ENCODE results near the gene LHB. TPM values are rescaled to one million over a fixed set of nuclear protein-coding genes. Genes with fewer than 3 reads are reported as not detected.

The LHB gene
- total RNA-seq, 1 donor from 2014 or later: 0.48 TPM

GRCh38 chr19:49061445-49061844 lies 44.6 kb upstream of the LHB start:
- no peak overlapping the region for H3K9ac ChIP-seq (ENCODE audit: low read length)
- H3K36me3 ChIP-seq (ENCODE audit: insufficient read depth, low read length): no peaks in the 10 kb centered on the region
- no peak overlapping the region for H3K4me2 ChIP-seq (ENCODE audit: low read length)
- H2AFZ ChIP-seq (ENCODE audit: low read depth, low read length): no peak overlapping the region
- peaks cover 59% of the 10 kb centered on the region for H4K20me1 ChIP-seq (ENCODE audit: insufficient read depth, low read length)
- H3K27ac ChIP-seq (ENCODE audit: low read depth, low read length): no peak overlapping the region
- Mint-ChIP-seq H3K36me3 (ENCODE audit: low read depth, unreplicated experiment) (peaks cover 7% of the 10 kb centered on the region), H3K4me1 (ENCODE audit: low read depth, unreplicated experiment) (peaks cover 21% of the 10 kb centered on the region), H3K9me3 (ENCODE audit: unreplicated experiment) (no peaks in the 10 kb centered on the region), H3K4me3 (ENCODE audit: unreplicated experiment) (no peak overlapping the region), H3K27me3 (ENCODE audit: low read depth, unreplicated experiment) (peaks cover 10% of the 10 kb centered on the region), H3K27ac (ENCODE audit: unreplicated experiment) (no peak overlapping the region)
- FAIRE-seq: no peak
- H3K27me3 ChIP-seq (ENCODE audit: insufficient read depth, low read length): no peaks in the 10 kb centered on the region
- TF ChIP-seq CTCF (IDR thresholded peaks at IDR 0.05; ENCODE audit: insufficient read depth, low read depth, low read length): no peak
- TF ChIP-seq EZH2 (IDR thresholded peaks at IDR 0.05; ENCODE audit: insufficient read depth, low read length): no peak
- DNase-seq (ENCODE audit: low read depth): no peak
- peaks cover 30% of the 10 kb centered on the region for H3K4me1 ChIP-seq (ENCODE audit: insufficient read depth, low read length)
- peaks cover 53% of the 10 kb centered on the region for H3K79me2 ChIP-seq (ENCODE audit: insufficient read depth, low read length)
- no peak overlapping the region for H3K4me3 ChIP-seq (ENCODE audit: insufficient read depth, low read depth, low read length)
- H3K9me3 ChIP-seq (ENCODE audit: insufficient read depth, low read depth, low read length): no peaks in the 10 kb centered on the region

GRCh38 chr19:49061000-49061399 lies 44.1 kb upstream of the LHB start:
- H3K36me3 ChIP-seq (ENCODE audit: insufficient read depth, low read length): no peaks in the 10 kb centered on the region
- H3K27me3 Mint-ChIP-seq (ENCODE audit: low read depth, unreplicated experiment): peaks cover 10% of the 10 kb centered on the region
- peaks cover 55% of the 10 kb centered on the region for H4K20me1 ChIP-seq (ENCODE audit: insufficient read depth, low read length)
- no peak overlapping the region for H3K4me2 ChIP-seq (ENCODE audit: low read length)
- H3K9me3 ChIP-seq (ENCODE audit: insufficient read depth, low read depth, low read length): no peaks in the 10 kb centered on the region
- no peak overlapping the region for H2AFZ ChIP-seq (ENCODE audit: low read depth, low read length)
- no peak overlapping the region for H3K4me3 ChIP-seq (ENCODE audit: insufficient read depth, low read depth, low read length)
- no peak overlapping the region for H3K27ac Mint-ChIP-seq (ENCODE audit: unreplicated experiment)
- no peak overlapping the region for H3K27ac ChIP-seq (ENCODE audit: low read depth, low read length)
- peaks cover 7% of the 10 kb centered on the region for H3K36me3 Mint-ChIP-seq (ENCODE audit: low read depth, unreplicated experiment)
- DNase-seq (ENCODE audit: low read depth) (no peak), FAIRE-seq (no peak)
- H3K4me1 Mint-ChIP-seq (ENCODE audit: low read depth, unreplicated experiment): peaks cover 20% of the 10 kb centered on the region
- no peaks in the 10 kb centered on the region for H3K27me3 ChIP-seq (ENCODE audit: insufficient read depth, low read length)
- H3K79me2 ChIP-seq (ENCODE audit: insufficient read depth, low read length): peaks cover 57% of the 10 kb centered on the region
- H3K4me3 Mint-ChIP-seq (ENCODE audit: unreplicated experiment): peak overlapping the region; percentile 70
- H3K9ac ChIP-seq (ENCODE audit: low read length): no peak overlapping the region
- TF ChIP-seq CTCF (IDR thresholded peaks at IDR 0.05; ENCODE audit: insufficient read depth, low read depth, low read length) (no peak), EZH2 (IDR thresholded peaks at IDR 0.05; ENCODE audit: insufficient read depth, low read length) (no peak)
- H3K9me3 Mint-ChIP-seq (ENCODE audit: unreplicated experiment): no peaks in the 10 kb centered on the region
- peaks cover 30% of the 10 kb centered on the region for H3K4me1 ChIP-seq (ENCODE audit: insufficient read depth, low read length)

- no peak overlapping the region for H2AFZ ChIP-seq (ENCODE audit: low read depth, low read length)
- Mint-ChIP-seq H3K4me3 (ENCODE audit: unreplicated experiment) (peak overlapping the region; percentile 58), H3K36me3 (ENCODE audit: low read depth, unreplicated experiment) (peaks cover 7% of the 10 kb centered on the region), H3K27me3 (ENCODE audit: low read depth, unreplicated experiment) (peaks cover 10% of the 10 kb centered on the region), H3K9me3 (ENCODE audit: unreplicated experiment) (no peaks in the 10 kb centered on the region), H3K4me1 (ENCODE audit: low read depth, unreplicated experiment) (peaks cover 15% of the 10 kb centered on the region), H3K27ac (ENCODE audit: unreplicated experiment) (peak overlapping the region; percentile 26)
- peaks cover 59% of the 10 kb centered on the region for H3K79me2 ChIP-seq (ENCODE audit: insufficient read depth, low read length)
- FAIRE-seq (no peak), DNase-seq (ENCODE audit: low read depth) (no peak)
- peak overlapping the region; percentile 90 for H3K4me2 ChIP-seq (ENCODE audit: low read length)
- peaks cover 22% of the 10 kb centered on the region for H3K4me1 ChIP-seq (ENCODE audit: insufficient read depth, low read length)
- no peak overlapping the region for H3K27ac ChIP-seq (ENCODE audit: low read depth, low read length)
- H3K27me3 ChIP-seq (ENCODE audit: insufficient read depth, low read length): no peaks in the 10 kb centered on the region
- H4K20me1 ChIP-seq (ENCODE audit: insufficient read depth, low read length): peaks cover 48% of the 10 kb centered on the region
- no peaks in the 10 kb centered on the region for H3K36me3 ChIP-seq (ENCODE audit: insufficient read depth, low read length)
- TF ChIP-seq EZH2 (IDR thresholded peaks at IDR 0.05; ENCODE audit: insufficient read depth, low read length) (no peak), CTCF (IDR thresholded peaks at IDR 0.05; ENCODE audit: insufficient read depth, low read depth, low read length) (no peak)
- H3K4me3 ChIP-seq (ENCODE audit: insufficient read depth, low read depth, low read length): no peak overlapping the region
- H3K9me3 ChIP-seq (ENCODE audit: insufficient read depth, low read depth, low read length): no peaks in the 10 kb centered on the region
- no peak overlapping the region for H3K9ac ChIP-seq (ENCODE audit: low read length)
These were observed 42.2 kb upstream of the LHB start for GRCh38 chr19:49059053-49059452.

All from astrocyte (in vitro differentiated cells and primary cell).